Lower lobe of right lung (tissue), 2 donors: ENCODE measurements around the gene LRRC75A. TPM values are rescaled to one million over a fixed set of nuclear protein-coding genes. Genes with fewer than 3 reads are reported as not detected.
A peak's percentile ranks its signal among the peaks of the same experiment; 100 is the strongest.
"Not testable (repeated sequence)": the region's sequence is repeated elsewhere in the genome, so short reads cannot be mapped to it uniquely, and the experiment has no call there.

Experiments
- ATAC-seq, 2 donors: fragments of 200-7000 bp; cut with Tn5 transposase; one replicate each; pipeline ENCODE4 v1.9.1; 2020 to 2022; ENCODE audit warnings: mild to moderate bottlenecking in 2 of 2, moderate library complexity in 2 of 2
- DNase-seq: peaks from one replicate; pipeline ENCODE4 v3.0.0-alpha.2; 2020
- H3K27ac ChIP-seq: fragments of 200-600 bp; one replicate; pipeline ENCODE4 v1.8.0; 2022
- H3K27me3 ChIP-seq: fragments of 200-600 bp; one replicate; pipeline ENCODE4 v1.8.0; 2022; ENCODE audit warnings: low read depth
- H3K36me3 ChIP-seq: fragments of 200-600 bp; one replicate; pipeline ENCODE4 v1.8.0; 2022; ENCODE audit warnings: mild to moderate bottlenecking
- H3K4me1 ChIP-seq: fragments of 200-600 bp; one replicate; pipeline ENCODE4 v1.8.0; 2022
- H3K4me3 ChIP-seq: fragments of 200-600 bp; one replicate; pipeline ENCODE4 v1.8.0; 2022; ENCODE audit warnings: mild to moderate bottlenecking
- H3K9me3 ChIP-seq: fragments of 200-600 bp; one replicate; pipeline ENCODE4 v1.8.0; 2022
- CTCF ChIP-seq: fragments of 200-600 bp; IDR thresholded peaks from one replicate; pipeline ENCODE4 v1.8.0; 2022; ENCODE audit warnings: antibody characterized with exemption, mild to moderate bottlenecking
- intact Hi-C: fragments of 100-400 bp; cut with DNase I; formaldehyde crosslinking; loops from one replicate; pipeline ENCODE4 v1.11.0; 2022
- long read RNA-seq: library from polyadenylated mRNA; unstranded; transcript quantifications from one replicate; pipeline ENCODE4 v2.0.0, GENCODE V29; 2021
- total RNA-seq: library from RNA; stranded (reverse); fragmentation: NEBNext Ultra II Directional; extraction: Animal tissue kit (Norgen Biotek cat#: 25700); gene quantifications from one replicate; pipeline ENCODE4 v1.2.1, GENCODE V29; 2021
- donor health status: DM: no; HTN: yes; CAD: no; lungs with severe emphysema.

Gene LRRC75A
- 3.8 TPM for total RNA-seq
- long read RNA-seq, partial matches to known transcripts, result 0 of 35 reads
- long read RNA-seq, other reads (novel, unspliced or antisense), result 33 of 35 reads

GRCh38 chr17:16491703-16492612 is at the start of gene LRRC75A:
TSS of gene LRRC75A (minus strand) at chr17:16492193. CDS start at chr17:16491990, 203 bp downstream.
- intact Hi-C loops, result no loop called here
- Histone ChIP-seq H3K4me3 (peak within 1 kb of the TSS; percentile 61), H3K27ac (no peak within 1 kb of the TSS), H3K27me3 (no peaks in the 10 kb centered on the region), H3K4me1 (peaks cover 16% of the 10 kb centered on the region), H3K9me3 (no peaks in the 10 kb centered on the region), H3K36me3 (no peaks in the 10 kb centered on the region)
- DNase-seq, result peak; percentile 56
- peak; percentile 85 to 91 for ATAC-seq
- no peak for TF ChIP-seq CTCF

GRCh38 chr17:16537130-16537458 is 45.1 kb upstream of the LRRC75A start:
- peak overlapping the region; percentile 93 for H3K27ac ChIP-seq
- H3K36me3 ChIP-seq, result no peaks in the 10 kb centered on the region
- TF ChIP-seq CTCF, result no peak
- H3K4me1 ChIP-seq, result peaks cover 5% of the 10 kb centered on the region
- H3K27me3 ChIP-seq, result no peaks in the 10 kb centered on the region
- DNase-seq (no peak), ATAC-seq (no peak)
- H3K9me3 ChIP-seq, result no peaks in the 10 kb centered on the region
- no peak overlapping the region for H3K4me3 ChIP-seq
- intact Hi-C loops, result no loop called here

GRCh38 chr17:16534236-16534635 is 42.2 kb upstream of the LRRC75A start:
- Histone ChIP-seq H3K36me3 (no peaks in the 10 kb centered on the region), H3K4me3 (no peak overlapping the region), H3K9me3 (no peaks in the 10 kb centered on the region), H3K4me1 (peaks cover 5% of the 10 kb centered on the region), H3K27me3 (no peaks in the 10 kb centered on the region), H3K27ac (no peak overlapping the region)
- intact Hi-C loops, result no loop called here
- ATAC-seq (no peak), DNase-seq (no peak)
- no peak for TF ChIP-seq CTCF

GRCh38 chr17:16529906-16530305 is 37.9 kb upstream of the LRRC75A start:
- ATAC-seq (no peak), DNase-seq (no peak)
- no peaks in the 10 kb centered on the region for H3K27me3 ChIP-seq
- intact Hi-C loops, result no loop called here
- H3K9me3 ChIP-seq, result no peaks in the 10 kb centered on the region
- H3K36me3 ChIP-seq, result no peaks in the 10 kb centered on the region
- no peak for TF ChIP-seq CTCF
- H3K4me3 ChIP-seq, result no peak overlapping the region
- peaks cover under 1% of the 10 kb centered on the region for H3K4me1 ChIP-seq
- H3K27ac ChIP-seq, result no peak overlapping the region

GRCh38 chr17:16527298-16527697 is 35.3 kb upstream of the LRRC75A start:
- TF ChIP-seq CTCF, result no peak
- no peaks in the 10 kb centered on the region for H3K4me1 ChIP-seq
- H3K36me3 ChIP-seq, result no peaks in the 10 kb centered on the region
- no peak overlapping the region for H3K4me3 ChIP-seq
- no peaks in the 10 kb centered on the region for H3K27me3 ChIP-seq
- intact Hi-C loops, result no loop called here
- H3K27ac ChIP-seq, result no peak overlapping the region
- DNase-seq (no peak), ATAC-seq (no peak)
- H3K9me3 ChIP-seq, result no peaks in the 10 kb centered on the region

- H3K36me3 ChIP-seq, H3K9me3 ChIP-seq, ATAC-seq, DNase-seq, H3K4me1 ChIP-seq, H3K4me3 ChIP-seq, H3K27ac ChIP-seq, H3K27me3 ChIP-seq, intact Hi-C loops: not testable (repeated sequence)
Observed at GRCh38 chr17:16525556-16525955, 33.6 kb upstream of the LRRC75A start.
